Measurements from ENCODE around the gene MEOX2. TPM values are rescaled to one million over a fixed set of nuclear protein-coding genes. Genes with fewer than 3 reads are reported as not detected.

Gene MEOX2
- total and polyA plus RNA-seq, 2 of the 13 experiments (the other 11 are each of a cell fraction or from before 2014, with no cell fraction given), result not detected

DNA sequence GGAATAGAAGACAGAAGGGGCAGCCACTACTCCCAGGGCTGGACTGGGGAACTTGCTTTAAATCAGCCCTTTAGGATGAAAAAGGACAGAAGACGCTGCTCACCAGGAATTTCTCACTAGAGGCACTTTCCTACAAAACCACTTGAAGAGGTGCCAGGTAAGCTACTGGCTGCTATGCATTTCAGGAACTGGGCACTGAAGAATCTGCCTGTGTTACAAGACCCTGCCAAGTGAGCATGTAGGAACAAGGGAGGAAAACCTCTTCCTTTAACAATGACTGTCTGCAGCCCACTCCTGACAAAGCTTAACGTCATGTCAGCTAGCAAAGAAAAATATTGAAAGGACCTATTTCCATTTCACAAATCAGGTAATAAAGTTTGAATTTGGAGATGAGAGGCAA, 118.8 kb downstream of the MEOX2 start:
- H3K9me3 ChIP-seq (ENCODE audit: low read length), result peaks cover 62% of the 10 kb centered on the region
- in situ Hi-C loops (cut with HindIII; ENCODE audit: extremely low pct_ligation_motif_present, low pct_unique_long_range_greater_than_20kb), result no loop called here
- FAIRE-seq (no peak), ATAC-seq (no peak), DNase-seq (ENCODE audit: low spot score) (no peak)
- no TSS peak for BruUV-seq (replicated peaks)
- no peaks in the 10 kb centered on the region for H3K79me2 ChIP-seq (ENCODE audit: insufficient read depth, low read length)
- ChIA-PET CTCF (ENCODE audit: low intra/inter-chr PET ratio, low total read pairs) (no interaction called here), POLR2A (no interaction called here)
- H3K27ac ChIP-seq (ENCODE audit: extremely low read length, insufficient read depth, low read length), result no peak overlapping the region
- no peaks in the 10 kb centered on the region for H3K36me3 ChIP-seq (replicated peaks in 1 of 2; ENCODE audit: control insufficient read depth in 1 of 2, insufficient read depth in 2 of 2, low read length in 2 of 2)
- 36% methylated on average over 2 of the region's 2 CpGs for WGBS (ENCODE audit: low lambda C conversion rate)
- no peak overlapping the region for H3K4me2 ChIP-seq (ENCODE audit: low read depth, low read length)
- no peaks in the 10 kb centered on the region for H4K20me1 ChIP-seq (ENCODE audit: insufficient read depth, low read length)
- no peaks in the 10 kb centered on the region for H3K4me1 ChIP-seq (ENCODE audit: insufficient read depth, low read length)
- no peak overlapping the region for H2AFZ ChIP-seq (ENCODE audit: low read length)
- H3K27me3 ChIP-seq (ENCODE audit: control insufficient read depth in 1 of 2, insufficient read depth in 2 of 2, low read length in 2 of 2), result no peaks in the 10 kb centered on the region
- intact Hi-C loops (cut with micrococcal nuclease; ENCODE audit: unreplicated experiment), result loop anchor here (10.0 kb wide), 1 partner anchor 57 kb away; no protein-coding TSS in a partner anchor
- no peak overlapping the region for H3K4me3 ChIP-seq (replicated peaks in 1 of 3; ENCODE audit: insufficient read depth in 1 of 3, low read depth in 2 of 3, low read length in 3 of 3)
- H3K9ac ChIP-seq (ENCODE audit: insufficient read depth, low read depth, low read length), result no peak overlapping the region
- TF ChIP-seq, protein P1, sequence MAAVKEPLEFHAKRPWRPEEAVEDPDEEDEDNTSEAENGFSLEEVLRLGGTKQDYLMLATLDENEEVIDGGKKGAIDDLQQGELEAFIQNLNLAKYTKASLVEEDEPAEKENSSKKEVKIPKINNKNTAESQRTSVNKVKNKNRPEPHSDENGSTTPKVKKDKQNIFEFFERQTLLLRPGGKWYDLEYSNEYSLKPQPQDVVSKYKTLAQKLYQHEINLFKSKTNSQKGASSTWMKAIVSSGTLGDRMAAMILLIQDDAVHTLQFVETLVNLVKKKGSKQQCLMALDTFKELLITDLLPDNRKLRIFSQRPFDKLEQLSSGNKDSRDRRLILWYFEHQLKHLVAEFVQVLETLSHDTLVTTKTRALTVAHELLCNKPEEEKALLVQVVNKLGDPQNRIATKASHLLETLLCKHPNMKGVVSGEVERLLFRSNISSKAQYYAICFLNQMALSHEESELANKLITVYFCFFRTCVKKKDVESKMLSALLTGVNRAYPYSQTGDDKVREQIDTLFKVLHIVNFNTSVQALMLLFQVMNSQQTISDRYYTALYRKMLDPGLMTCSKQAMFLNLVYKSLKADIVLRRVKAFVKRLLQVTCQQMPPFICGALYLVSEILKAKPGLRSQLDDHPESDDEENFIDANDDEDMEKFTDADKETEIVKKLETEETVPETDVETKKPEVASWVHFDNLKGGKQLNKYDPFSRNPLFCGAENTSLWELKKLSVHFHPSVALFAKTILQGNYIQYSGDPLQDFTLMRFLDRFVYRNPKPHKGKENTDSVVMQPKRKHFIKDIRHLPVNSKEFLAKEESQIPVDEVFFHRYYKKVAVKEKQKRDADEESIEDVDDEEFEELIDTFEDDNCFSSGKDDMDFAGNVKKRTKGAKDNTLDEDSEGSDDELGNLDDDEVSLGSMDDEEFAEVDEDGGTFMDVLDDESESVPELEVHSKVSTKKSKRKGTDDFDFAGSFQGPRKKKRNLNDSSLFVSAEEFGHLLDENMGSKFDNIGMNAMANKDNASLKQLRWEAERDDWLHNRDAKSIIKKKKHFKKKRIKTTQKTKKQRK (IDR thresholded peaks at IDR 0.05; ENCODE audit: low read length), result no peak
- TF ChIP-seq, protein P2, sequence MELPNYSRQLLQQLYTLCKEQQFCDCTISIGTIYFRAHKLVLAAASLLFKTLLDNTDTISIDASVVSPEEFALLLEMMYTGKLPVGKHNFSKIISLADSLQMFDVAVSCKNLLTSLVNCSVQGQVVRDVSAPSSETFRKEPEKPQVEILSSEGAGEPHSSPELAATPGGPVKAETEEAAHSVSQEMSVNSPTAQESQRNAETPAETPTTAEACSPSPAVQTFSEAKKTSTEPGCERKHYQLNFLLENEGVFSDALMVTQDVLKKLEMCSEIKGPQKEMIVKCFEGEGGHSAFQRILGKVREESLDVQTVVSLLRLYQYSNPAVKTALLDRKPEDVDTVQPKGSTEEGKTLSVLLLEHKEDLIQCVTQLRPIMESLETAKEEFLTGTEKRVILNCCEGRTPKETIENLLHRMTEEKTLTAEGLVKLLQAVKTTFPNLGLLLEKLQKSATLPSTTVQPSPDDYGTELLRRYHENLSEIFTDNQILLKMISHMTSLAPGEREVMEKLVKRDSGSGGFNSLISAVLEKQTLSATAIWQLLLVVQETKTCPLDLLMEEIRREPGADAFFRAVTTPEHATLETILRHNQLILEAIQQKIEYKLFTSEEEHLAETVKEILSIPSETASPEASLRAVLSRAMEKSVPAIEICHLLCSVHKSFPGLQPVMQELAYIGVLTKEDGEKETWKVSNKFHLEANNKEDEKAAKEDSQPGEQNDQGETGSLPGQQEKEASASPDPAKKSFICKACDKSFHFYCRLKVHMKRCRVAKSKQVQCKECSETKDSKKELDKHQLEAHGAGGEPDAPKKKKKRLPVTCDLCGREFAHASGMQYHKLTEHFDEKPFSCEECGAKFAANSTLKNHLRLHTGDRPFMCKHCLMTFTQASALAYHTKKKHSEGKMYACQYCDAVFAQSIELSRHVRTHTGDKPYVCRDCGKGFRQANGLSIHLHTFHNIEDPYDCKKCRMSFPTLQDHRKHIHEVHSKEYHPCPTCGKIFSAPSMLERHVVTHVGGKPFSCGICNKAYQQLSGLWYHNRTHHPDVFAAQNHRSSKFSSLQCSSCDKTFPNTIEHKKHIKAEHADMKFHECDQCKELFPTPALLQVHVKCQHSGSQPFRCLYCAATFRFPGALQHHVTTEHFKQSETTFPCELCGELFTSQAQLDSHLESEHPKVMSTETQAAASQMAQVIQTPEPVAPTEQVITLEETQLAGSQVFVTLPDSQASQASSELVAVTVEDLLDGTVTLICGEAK (IDR thresholded peaks at IDR 0.05), result no peak
- TF ChIP-seq, protein P2 (CRISPR knock-in tag; IDR thresholded peaks at IDR 0.05), result no peak
- TF ChIP-seq NONO (IDR thresholded peaks at IDR 0.05) (no peak), NONO (CRISPR knock-in tag; conservative IDR thresholded peaks at IDR 0.05) (no peak), ZNF788 (CRISPR knock-in tag; IDR thresholded peaks at IDR 0.05; ENCODE audit: borderline replicate concordance) (no peak), SP1 (IDR thresholded peaks at IDR 0.05) (no peak), SP1 (CRISPR knock-in tag; IDR thresholded peaks at IDR 0.05) (no peak), ZFP36L1 (CRISPR knock-in tag; IDR thresholded peaks at IDR 0.05) (no peak), SRF (IDR thresholded peaks at IDR 0.05; ENCODE audit: low read depth, low read length) (no peak)
- TF ChIP-seq, protein P3, sequence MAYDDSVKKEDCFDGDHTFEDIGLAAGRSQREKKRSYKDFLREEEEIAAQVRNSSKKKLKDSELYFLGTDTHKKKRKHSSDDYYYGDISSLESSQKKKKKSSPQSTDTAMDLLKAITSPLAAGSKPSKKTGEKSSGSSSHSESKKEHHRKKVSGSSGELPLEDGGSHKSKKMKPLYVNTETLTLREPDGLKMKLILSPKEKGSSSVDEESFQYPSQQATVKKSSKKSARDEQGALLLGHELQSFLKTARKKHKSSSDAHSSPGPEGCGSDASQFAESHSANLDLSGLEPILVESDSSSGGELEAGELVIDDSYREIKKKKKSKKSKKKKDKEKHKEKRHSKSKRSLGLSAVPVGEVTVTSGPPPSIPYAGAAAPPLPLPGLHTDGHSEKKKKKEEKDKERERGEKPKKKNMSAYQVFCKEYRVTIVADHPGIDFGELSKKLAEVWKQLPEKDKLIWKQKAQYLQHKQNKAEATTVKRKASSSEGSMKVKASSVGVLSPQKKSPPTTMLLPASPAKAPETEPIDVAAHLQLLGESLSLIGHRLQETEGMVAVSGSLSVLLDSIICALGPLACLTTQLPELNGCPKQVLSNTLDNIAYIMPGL (CRISPR knock-in tag; IDR thresholded peaks at IDR 0.05; ENCODE audit: borderline replicate concordance in 1 of 2, low read depth in 1 of 2), result no peak
